Neural progenitor cell (in vitro differentiated cells): ENCODE results near the gene SLC5A3.

Experiments
- CTCF ChIP-seq: fragments of 200-600 bp; sonication (generic); IDR thresholded peaks from 2 replicates; pipeline ENCODE4 v1.5.1; 2017; ENCODE audit warnings: antibody characterized with exemption, mild to moderate bottlenecking
- EZH2 ChIP-seq: fragments of 200-600 bp; sonication (generic); IDR thresholded peaks from 2 replicates; pipeline ENCODE4 v1.6.1; 2017; ENCODE audit warnings: antibody characterized with exemption, mild to moderate bottlenecking, moderate library complexity

GRCh38 chr21:34074283-34075090 lies 1.1 kb downstream of the SLC5A3 start:
- TF ChIP-seq CTCF (no peak), EZH2 (no peak)
